ENCODE measurements around the gene HES4.

The HES4 gene

GRCh38 chr1:971751-972506 is 28.0 kb downstream of the HES4 start:
- TF ChIP-seq CTCF (IDR thresholded peaks at IDR 0.05; ENCODE audit: low read depth, low read length): no peak
- H3K4me3 ChIP-seq (replicated peaks in 1 of 2; ENCODE audit: low read depth in 2 of 2, low read length in 2 of 2): no peak overlapping the region

GRCh38 chr1:970973-971730 is 28.7 kb downstream of the HES4 start:
- no peak overlapping the region for H3K4me3 ChIP-seq (replicated peaks in 1 of 2; ENCODE audit: low read depth in 2 of 2, low read length in 2 of 2)
- no peak for TF ChIP-seq CTCF (IDR thresholded peaks at IDR 0.05; ENCODE audit: low read depth, low read length)
- DNase-seq (ENCODE audit: low read depth in 2 of 2): no peak

More at GRCh38 chr1:971751-972506, 28.0 kb downstream of the HES4 start:
- no peak for DNase-seq (ENCODE audit: low read depth in 2 of 2)

- TF ChIP-seq CTCF (IDR thresholded peaks at IDR 0.05; ENCODE audit: low read depth, low read length): no peak
- H3K4me3 ChIP-seq (replicated peaks in 1 of 2; ENCODE audit: low read depth in 2 of 2, low read length in 2 of 2): no peak overlapping the region
- DNase-seq (ENCODE audit: low read depth in 2 of 2): no peak
Measured at GRCh38 chr1:970242-970972, 29.5 kb downstream of the HES4 start.

- no peak for DNase-seq (ENCODE audit: low read depth in 2 of 2)
- no peak for TF ChIP-seq CTCF (IDR thresholded peaks at IDR 0.05; ENCODE audit: low read depth, low read length)
- no peak overlapping the region for H3K4me3 ChIP-seq (replicated peaks in 1 of 2; ENCODE audit: low read depth in 2 of 2, low read length in 2 of 2)
Measured at GRCh38 chr1:969260-969855, 30.5 kb downstream of the HES4 start.

GRCh38 chr1:967466-968343 is 32.2 kb downstream of the HES4 start:
- no peak for DNase-seq (ENCODE audit: low read depth in 2 of 2)
- no peak overlapping the region for H3K4me3 ChIP-seq (replicated peaks in 1 of 2; ENCODE audit: low read depth in 2 of 2, low read length in 2 of 2)
- TF ChIP-seq CTCF (IDR thresholded peaks at IDR 0.05; ENCODE audit: low read depth, low read length): no peak
